Stimulated activated CD8-positive, alpha-beta memory T cell treated with anti-CD3 and anti-CD28 coated beads, Interleukin-15, amount 100 ng/mL, for 1 hour (primary cell): ENCODE results near the gene INAFM1.
"Not testable (repeated sequence)": the region's sequence is repeated elsewhere in the genome, so short reads cannot be mapped to it uniquely, and the experiment has no call there.

Experiments
- DNase-seq: peaks from one replicate; pipeline ENCODE4 v3.0.0-alpha.2; 2020; ENCODE audit warnings: low read depth

INAFM1 gene

DNA sequence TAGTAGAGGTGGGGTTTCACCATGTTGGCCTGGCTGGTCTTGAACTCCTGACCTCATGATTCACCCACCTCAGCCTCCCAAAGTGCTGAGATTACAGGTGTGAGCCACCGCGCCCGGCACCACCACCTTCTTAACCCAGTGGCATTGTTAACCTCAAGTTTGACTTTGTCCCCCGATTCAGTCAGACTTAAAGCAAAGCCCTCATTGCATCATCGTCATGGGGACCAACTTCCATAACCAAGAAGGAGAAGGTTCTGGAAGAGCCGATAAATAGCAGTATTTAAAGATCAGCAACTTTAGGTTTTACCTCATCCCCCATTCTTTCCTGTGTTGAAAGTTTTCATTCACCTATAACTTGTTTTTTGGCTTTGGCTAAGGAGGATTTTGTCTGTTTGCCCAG, 6.7 kb upstream of the INAFM1 start:
- DNase-seq: no peak

DNA sequence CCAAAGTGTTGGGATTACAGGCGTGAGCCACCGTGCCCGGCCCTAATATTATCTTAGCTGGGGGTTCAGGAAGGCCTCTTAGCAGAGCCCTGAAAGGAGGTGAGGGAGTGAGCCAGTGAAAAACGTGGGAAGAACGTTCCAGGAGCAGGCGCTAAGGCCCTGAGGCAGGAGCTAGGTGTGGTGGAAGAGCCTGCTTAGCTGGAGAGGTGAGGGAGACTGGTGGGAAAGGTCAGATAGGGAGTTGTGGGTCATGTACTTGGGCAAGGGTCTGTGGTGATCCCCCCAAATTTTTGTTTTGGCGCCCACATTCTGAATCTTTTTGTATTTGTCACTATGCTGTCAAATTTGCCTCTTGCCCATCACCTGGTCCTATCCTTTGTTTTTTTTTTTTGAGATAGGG, 5.1 kb upstream of the INAFM1 start:
- DNase-seq: no peak

DNA sequence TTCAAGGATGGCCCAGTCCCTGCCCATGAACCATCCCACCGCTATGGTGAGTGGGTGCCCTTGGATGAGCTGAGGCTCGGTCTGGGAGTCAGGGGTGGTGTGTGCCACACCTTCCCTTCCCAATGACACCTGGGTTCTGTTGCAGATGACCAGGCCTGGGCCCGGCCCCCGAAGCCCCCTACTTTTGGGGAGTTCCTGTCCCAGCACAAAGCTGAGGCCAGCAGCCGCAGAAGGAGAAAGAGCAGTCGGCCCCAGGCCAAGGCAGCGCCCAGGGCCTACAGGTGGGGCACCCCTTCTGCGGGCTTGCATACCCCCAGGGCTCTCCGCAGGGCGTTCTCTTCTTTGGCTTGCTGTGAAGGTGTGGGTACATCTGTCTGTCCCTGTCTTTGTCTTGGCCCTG, 4.3 kb upstream of the INAFM1 start:
- no peak for DNase-seq

DNA sequence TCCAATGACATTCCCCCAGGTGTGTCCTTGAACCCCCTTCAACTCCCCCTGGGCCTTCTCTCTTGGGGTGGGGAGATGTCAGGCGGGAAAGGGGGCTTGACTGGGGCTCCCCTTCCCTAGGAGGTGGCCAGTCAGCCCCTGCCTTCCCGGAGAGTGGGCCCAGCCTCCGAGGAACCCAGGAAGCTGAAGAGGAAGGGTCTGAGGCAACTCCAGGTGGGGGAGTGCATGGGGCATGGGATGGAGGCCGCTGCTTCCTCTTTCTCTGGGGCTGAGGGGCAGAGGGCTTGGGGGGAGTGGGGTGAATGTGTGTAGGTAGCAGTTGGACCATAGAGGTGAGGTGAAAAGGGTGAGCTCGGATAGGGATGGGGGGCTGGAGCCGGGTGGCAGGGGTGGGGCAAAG, 2.7 kb upstream of the INAFM1 start:
- DNase-seq: no peak

DNA sequence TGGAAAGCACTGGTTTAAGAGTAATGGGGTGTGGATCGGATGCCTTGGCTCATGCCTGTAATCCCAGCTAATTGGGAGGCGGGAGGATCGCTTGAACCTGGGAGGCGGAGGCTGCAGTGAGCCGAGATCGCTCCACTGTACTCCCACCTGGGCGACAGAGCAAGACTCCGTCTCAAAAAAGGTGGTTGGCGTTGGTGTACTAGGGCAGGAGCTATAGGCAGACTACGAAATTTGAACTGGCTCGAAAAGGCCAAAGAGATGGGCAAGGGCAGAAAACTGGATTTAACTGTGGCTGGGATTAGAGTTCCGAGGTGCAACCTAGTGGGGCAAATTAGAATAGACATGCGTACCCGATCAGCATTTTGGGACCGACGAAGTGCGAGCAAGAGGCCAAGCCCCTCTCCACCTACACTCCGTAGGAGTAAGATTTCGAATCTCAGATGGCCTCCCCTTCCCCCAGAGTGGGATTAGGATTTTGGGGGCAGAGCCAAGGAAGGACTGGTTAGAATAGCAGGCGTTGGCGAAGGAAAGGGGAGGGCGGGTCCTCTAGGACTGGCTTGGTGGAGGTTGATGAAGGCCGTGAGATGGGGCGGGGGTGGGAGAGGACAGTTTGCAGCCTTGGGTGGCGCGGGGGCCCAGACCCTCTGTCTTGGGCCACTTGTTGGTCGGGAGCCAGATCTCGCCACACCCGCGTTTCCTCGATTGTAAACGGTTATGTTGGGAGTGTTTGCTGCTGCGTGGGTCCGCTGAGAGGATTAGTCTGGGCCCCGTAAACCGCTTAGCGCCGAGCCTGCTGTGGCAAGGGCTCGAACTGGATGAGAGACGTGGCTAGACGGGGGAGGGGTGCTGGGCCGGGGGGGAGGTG, 2.0 kb upstream of the INAFM1 start:
- no peak for DNase-seq

DNA sequence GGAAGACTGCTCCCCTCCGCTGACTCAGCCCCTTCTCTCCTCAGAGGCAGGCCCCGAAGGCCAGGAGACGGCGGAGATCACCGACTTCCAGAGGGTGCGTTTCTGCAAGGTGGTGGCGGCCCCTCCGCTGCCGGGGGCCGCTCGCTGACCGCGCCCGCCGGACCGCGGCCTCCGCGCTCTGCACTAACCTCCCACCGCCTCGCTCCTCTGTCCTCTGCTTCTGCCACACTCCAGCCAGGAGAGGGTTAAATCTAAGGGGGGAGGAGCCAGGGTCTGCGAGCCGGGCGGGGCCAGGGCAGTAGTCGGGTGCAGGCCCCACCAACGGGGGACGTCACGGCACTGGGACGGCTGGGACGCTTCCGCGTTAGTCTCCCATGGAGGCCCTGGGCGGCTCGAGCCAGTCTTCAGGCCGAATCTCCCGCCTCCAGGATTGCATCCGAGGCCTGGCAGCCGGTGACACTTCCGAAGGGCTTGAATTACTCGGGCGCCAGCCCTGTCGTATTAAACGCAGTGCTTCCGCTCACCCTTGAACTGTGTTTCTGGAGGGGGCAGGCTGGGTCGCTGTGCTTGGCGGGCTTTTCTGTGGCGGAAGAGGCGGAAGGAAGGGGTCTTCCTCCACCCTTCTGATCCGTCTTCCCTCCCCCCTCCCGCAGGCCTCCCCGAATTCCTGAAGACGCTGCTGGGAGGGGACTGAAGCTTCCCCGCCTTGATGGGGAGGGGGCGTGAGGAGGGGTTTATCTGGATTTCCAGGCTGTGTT, 1.2 kb upstream of the INAFM1 start:
- DNase-seq: peak; percentile 80

DNA sequence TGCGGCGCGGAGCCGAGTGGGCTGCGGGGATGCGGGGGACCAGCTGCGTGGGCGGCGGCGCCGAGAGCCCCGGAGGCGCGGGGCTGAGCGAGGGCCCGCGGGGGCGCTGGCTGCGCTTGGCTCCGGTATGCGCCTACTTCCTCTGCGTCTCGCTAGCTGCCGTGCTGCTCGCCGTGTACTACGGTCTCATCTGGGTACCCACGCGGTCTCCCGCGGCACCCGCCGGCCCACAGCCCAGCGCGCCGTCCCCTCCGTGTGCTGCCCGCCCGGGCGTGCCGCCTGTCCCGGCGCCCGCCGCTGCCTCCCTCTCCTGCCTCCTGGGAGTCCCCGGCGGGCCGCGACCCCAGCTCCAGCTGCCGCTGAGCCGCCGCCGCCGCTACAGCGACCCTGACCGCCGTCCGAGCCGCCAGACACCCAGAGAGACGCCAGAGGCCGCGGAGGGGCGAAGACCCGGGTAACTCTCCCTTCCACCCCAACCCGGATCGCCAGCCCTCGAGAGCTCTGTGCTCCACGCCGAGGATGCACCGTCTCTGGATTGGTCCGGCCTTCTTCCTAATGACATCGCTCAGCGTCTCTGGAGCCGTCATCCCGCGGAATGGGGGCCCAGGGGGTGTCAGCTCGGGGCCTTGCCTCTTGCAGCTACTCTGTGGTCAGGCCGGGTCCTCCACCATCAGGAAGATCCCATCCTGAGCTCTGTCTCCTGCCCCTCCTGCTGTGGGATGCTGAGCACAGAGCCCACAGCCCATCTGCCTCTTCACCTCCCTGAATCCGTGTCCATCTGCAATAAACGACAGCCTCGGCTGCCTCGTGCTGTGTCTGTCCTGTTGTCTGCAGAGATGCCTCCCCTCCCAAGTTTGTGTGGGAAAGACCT, 441 bp downstream of the INAFM1 start:
- no peak for DNase-seq

DNA sequence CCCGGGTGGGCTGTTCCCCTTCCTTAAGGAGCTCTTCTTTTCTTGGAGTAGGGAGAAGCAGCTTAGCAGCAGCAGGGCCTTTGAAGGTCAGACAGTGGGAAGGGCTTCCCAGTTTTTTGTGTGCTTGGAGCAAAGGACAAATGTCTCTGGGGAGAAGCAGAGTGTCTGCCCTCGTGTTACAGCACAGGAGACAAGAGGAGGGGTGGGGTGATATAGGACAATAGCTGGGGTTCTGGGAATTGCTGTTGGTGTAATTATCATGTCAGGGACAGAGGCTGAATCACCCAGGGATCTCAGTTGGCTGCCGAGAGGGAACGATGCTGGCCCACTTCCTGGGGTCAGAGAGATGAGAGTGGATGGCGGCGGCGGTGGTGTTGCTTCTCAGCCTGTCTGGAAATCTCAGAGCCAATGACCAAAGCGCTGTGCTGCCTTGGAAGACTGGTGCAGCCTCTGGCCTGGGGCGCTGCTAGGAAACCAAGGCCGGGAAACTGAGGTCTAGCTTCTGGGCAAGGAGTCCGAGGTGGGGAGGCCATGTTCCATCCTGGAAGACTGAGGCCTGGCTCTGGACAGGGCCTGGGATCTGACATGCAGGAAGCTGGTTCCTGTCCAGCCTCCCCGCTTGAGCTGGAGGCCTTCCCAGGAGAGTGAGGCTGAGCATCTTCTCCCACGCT, 1.2 kb downstream of the INAFM1 start:
- no peak for DNase-seq

DNA sequence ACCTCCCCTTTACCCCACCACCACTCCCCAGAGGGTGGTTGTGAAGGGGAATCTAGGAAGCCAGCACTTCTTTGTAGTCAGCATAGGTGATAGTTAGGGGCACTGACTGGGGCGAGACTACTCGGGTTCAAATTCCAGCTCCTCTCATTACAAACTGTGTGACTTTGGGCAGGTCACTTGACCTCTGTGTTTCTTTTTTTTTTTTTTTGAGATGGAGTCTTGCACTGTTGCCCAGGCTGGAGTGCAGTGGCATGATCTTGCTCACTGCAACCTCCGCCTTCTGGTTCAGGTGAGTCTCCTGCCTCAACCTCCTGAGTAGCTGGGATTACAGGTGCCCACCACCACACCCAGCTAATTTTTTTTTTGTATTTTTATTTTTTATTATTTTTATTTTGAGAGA, 1.8 kb downstream of the INAFM1 start:
- not testable (repeated sequence) for DNase-seq

DNA sequence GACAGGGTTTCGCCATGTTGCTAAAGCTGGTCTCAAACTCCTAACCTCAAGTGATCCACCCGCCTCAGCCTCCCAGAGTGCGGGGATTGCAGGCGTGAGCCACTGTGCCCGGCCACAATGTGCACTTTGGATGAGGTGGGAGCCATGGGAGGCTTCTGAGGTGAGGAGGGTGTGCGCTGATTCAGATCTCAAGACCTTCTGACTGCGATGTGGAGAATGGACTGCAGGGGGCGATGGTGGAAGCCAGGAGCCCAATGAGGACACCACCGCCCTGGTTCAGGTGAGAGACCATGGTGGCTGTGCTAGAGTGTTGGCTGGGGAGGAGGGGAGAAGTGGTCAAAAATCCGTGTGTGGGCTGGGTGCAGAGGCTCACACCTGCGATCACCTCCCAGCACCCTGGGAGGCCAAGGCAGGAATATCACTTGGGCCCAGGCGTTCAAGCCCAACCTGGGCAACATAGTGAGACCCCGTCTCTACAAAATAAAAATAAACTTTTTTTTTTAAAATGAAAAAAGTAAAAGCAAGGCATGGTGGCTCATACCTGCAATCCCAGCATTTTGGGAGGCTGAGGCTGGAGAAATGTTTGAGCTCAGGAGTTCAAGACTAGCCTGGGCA, 5.6 kb downstream of the INAFM1 start:
- DNase-seq: no peak

DNA sequence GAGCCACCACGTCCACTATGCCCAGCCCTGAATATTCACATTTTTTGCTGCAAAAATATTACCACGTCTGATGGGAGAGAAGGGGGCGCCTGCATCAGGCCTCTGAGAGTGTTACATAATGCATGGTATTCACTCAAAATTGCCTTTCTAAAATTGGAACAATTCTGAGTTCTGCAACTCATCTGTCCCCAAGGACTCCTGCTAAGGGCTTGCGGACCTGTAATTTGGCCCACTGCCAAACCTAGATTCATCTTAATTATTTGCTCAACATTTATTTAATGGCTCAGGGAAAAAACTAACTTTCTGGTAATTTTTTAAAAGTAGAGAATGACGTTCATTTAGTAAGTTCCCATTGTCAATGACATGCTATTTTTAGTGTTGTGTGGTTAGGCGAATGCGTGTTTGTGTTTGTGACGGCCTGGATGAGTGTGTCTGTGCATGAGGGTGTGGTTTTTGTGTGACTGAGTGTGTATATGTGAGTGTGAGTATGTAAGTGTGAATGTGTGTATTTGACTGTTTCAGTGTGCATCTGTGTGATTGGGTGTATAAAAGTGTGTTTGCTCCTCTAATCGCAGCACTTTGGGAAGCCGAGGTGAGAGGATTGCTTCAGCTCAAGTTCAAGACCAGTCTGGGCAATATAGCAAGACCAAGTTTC, 8.8 kb downstream of the INAFM1 start:
- DNase-seq: no peak

DNA sequence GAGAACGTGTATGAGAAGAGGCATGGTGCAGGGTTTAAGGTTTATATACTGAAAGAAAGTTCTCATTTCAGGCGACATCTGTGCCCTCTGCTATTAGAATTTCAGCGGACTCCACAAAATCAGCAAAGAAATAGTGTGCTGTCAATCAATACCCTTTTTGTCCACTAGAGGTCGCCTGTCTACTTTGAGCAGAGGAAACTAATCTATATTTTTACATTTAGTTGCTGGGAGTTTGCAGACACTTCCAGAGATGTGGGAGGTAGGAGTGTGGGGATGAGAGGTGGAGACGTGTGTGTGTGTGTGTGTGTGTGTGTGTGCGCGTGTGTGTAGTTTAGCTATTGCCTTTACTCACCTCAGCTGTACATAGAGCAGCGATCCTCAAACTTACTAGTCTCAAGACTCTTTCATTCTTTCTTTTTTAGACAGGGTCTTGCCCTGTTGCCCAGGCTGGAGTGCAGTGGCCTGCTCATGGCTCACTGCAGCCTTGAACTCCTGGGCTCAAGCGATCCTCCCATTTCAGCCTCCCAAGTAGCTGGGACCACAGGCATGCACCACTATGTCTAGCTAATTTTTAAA, 9.7 kb downstream of the INAFM1 start:
- no peak for DNase-seq

DNA sequence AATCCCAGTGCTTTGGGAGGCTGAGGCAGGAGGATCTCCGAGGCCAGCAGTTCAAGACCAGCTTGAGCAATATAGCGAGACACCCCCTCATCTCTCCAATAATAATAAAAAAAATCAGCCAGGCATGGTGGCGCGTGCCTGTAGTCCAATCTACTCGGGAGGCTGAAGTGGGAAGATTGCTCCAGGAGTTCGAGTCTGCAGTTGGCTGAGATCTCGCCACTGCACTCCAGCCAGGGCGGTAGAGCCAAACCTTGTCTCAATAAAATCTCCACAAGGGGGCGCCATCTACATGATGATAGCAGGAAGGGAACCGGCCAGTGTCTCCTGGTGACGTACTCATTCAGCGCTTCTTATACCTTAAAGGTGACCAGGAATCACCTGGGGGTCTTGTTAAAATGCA, 21.4 kb downstream of the INAFM1 start:
- DNase-seq: peak; percentile 66

DNA sequence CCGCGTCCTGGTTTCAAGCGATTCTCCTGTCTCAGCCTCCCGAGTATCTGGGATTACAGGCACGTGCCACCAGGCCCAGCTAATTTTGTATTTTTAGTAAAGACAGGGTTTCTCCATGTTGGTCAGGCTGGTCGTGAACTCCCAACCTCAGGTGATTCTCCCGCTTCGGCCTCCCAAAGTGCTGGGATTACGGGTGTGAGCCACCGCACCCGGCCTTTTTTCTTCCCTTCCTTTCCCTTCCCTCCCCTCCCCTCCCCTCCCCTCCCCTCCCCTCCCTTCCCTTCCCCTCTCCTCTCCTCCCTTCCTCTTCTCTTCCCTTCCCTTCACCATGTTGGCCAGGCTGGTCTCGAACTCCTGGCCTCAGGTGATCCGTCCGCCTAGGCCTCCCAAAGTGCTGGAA, 26.2 kb downstream of the INAFM1 start:
- not testable (repeated sequence) for DNase-seq

DNA sequence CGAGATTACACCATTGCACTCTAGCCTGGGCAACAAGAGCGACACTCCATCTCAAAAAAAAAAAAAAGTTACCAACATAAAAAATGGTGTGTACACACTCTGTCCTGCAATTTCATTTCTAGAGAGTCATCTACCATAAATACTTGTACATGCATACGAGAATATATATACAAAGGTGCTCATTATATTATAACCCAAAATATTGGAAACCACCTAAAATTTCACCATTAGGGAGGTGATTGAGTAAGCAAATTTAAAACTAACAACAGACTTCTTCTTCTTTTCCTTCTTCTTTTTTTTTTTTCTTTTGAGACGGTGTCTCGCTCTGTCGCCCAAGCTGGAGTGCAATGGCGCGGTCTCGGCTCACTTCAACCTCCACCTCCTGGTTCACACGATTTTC, 27.6 kb downstream of the INAFM1 start:
- DNase-seq: no peak

DNA sequence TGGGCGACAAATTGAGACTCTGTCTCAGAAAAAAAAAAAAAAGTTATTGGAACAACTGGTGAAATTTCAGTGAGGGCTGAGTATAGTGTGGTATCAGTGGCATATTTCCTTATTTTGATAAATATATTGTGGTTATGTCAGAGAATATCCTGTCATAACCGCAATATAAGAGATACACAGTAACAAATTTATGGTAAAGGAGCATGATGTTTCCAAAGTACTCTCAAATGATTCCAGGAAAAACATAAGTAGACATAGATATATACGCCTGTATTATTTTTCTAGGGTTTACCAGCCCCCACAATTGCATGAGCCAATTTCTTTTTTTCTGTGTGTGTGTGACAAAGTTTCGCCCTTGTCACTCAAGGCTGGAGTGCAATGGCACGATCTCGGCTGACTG, 29.3 kb downstream of the INAFM1 start:
- DNase-seq: no peak

DNA sequence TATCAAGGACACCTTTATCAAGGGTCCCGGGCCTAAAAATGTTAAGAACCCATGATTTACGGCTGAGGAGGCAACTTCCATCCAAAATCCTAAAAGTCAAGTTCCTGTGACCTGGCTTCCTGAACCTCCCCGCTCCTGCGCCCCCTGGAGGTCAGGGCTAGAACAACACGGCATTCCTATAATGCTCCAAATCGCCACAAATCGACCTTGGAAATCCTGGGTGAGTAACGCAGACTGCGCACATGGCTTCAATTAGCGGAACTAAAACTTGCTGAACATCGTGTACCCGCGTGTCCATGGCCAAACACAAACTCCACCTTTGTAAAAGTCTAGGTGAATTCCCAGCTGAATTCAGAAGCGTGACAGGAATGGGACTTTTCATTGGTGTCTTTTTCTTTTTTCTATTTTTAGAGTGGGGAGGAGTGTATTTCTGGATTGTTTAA, 30.6 kb downstream of the INAFM1 start:
- DNase-seq: peak; percentile 35

DNA sequence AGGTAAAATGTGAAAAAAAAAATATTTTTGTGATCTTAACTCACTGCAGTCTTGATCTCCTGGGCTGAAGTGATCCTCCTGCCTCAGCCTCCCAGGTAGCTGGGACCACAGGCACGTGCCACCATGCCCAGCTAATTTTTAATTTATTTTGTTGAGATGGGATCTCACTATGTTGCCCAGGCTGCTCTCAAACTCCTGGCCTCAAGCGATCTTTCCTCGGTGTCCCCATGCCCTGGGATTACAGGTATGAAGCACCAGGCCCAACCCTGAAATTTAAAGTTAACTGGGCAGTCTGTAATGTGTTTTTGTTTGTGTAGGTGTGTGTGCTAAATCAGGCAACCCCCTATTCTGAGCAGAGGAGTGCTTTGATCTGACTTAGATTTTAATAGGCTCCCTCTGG, 31.6 kb downstream of the INAFM1 start:
- DNase-seq: no peak

DNA sequence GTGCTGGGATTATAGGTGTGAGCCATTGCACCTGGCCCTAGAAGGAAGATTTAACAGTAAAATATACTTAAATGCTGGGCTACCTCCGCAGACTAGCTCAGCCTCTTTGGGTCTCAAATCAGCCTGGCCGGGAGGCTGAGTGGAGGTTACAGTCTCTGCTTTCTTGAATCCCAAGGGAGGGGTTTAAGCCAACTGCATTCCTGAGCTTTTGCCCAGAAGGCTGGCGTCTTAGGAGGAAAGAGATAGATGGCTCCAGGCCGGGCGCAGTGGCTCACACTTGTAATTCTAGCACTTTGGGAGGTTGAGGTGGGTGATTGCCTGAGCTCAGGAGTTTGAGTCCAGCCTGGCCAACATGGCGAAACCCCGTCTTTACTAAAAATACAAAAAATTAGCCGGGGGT, 34.4 kb downstream of the INAFM1 start:
- DNase-seq: no peak

DNA sequence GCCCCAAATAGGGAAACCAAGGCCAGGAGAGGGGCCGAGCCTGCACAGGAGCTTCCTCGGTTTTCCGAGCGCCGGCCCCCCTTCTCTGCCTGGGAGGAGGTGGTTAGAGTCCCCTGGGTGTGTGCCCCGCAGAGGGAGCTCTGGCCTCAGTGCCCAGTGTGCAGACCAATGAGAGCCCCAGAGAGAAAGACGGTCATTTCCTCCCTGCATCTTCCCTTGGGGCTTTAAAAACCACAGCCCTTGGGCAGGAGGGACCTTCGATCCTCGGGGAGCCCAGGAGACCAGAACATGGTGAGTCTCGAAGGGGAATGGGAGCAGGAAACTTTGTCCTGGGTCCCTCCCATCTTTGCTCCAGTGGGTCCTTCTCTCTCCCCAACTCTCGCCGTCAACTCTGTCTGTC, 34.9 kb downstream of the INAFM1 start, which contains the start of gene C5AR1:
C5AR1 (plus strand) TSS at position 254 of the 400 bp plus-strand sequence; CDS start at position 289, 35 bp downstream.
- DNase-seq: no peak
